A673 (cell line): ENCODE measurements around the gene THSD1. TPM values are rescaled to one million over a fixed set of nuclear protein-coding genes. Genes with fewer than 3 reads are reported as not detected.

ENCODE experiments used
- BruUV-seq: library from RNA; stranded (reverse); fragments of 400-500 nt; replicated peaks from 2 replicates; lab custom pipeline; 2021; lab: Mats Ljungman, UMichigan
- CTCF ChIA-PET: fragments of 300-600 bp; sonication (Branson Sonifier 250); formaldehyde crosslinking; loops from one replicate; lab custom pipeline; 2022; ENCODE audit warnings: antibody characterized with exemption; lab: Charles Lee
- POLR2A ChIA-PET: fragments of 300-600 bp; sonication (Branson Sonifier 250); formaldehyde crosslinking; loops from one replicate; lab custom pipeline; 2022; ENCODE audit warnings: antibody characterized with exemption; ENCODE audit not compliant: low non-redundant PET; lab: Charles Lee
- DNase-seq: peaks from one replicate; pipeline ENCODE4 v3.0.0-alpha.2; 2015; ENCODE audit warnings: low spot score
- H3K27ac ChIP-seq: fragments of 200-600 bp; sonication (generic); 2 replicates; pipeline ENCODE4 v1.5.1; 2016; ENCODE audit warnings: mixed run types, low read depth, mild to moderate bottlenecking, mixed read lengths, antibody characterized with exemption, low read length; ENCODE audit not compliant: poor library complexity, severe bottlenecking
- H3K27me3 ChIP-seq: fragments of 200-600 bp; sonication (generic); replicated peaks from 2 replicates; pipeline ENCODE4 v1.6.1; 2017; ENCODE audit warnings: mixed run types, low read depth, mild to moderate bottlenecking, mixed read lengths, antibody characterized with exemption, low read length; ENCODE audit not compliant: insufficient read depth, poor library complexity
- H3K36me3 ChIP-seq: fragments of 200-600 bp; sonication (generic); 2 replicates; pipeline ENCODE4 v1.6.1; 2016; ENCODE audit warnings: mixed run types, mild to moderate bottlenecking, mixed read lengths, antibody characterized with exemption, low read length; ENCODE audit not compliant: insufficient read depth, poor library complexity, severe bottlenecking
- H3K4me1 ChIP-seq: fragments of 200-600 bp; sonication (generic); 2 replicates; pipeline ENCODE4 v1.6.1; 2017; ENCODE audit warnings: mixed run types, mild to moderate bottlenecking, mixed read lengths, antibody characterized with exemption, low read length; ENCODE audit not compliant: insufficient read depth, poor library complexity, severe bottlenecking
- H3K4me3 ChIP-seq: fragments of 200-600 bp; sonication (generic); 2 replicates; pipeline ENCODE4 v1.5.1; 2016; ENCODE audit warnings: low read depth, mixed run types, mild to moderate bottlenecking, mixed read lengths, low read length; ENCODE audit not compliant: poor library complexity, severe bottlenecking
- H3K9me3 ChIP-seq: fragments of 200-600 bp; sonication (generic); 2 replicates; pipeline ENCODE4 v1.6.1; 2016; ENCODE audit warnings: mixed run types, low read depth, mild to moderate bottlenecking, mixed read lengths, antibody characterized with exemption, low read length; ENCODE audit not compliant: poor library complexity, severe bottlenecking
- CTCF ChIP-seq: fragments of 300-800, 200-600 bp; sonication (generic); conservative IDR thresholded peaks from 2 replicates; pipeline ENCODE4 v1.5.1; 2017; ENCODE audit warnings: low read depth, mild to moderate bottlenecking, antibody characterized with exemption, low read length, moderate library complexity, mixed read lengths
- EZH2 ChIP-seq: fragments of 200-600 bp; sonication (generic); IDR thresholded peaks from 2 replicates; pipeline ENCODE4 v1.6.1; 2017; ENCODE audit warnings: borderline replicate concordance, low read depth, mild to moderate bottlenecking, mixed read lengths, antibody characterized with exemption, low read length; ENCODE audit not compliant: poor library complexity, severe bottlenecking
- intact Hi-C: fragments of 100-400 bp; cut with micrococcal nuclease; formaldehyde crosslinking; loops from one replicate; pipeline ENCODE4 v1.10.0; 2022; ENCODE audit not compliant: unreplicated experiment
- total RNA-seq: library from RNA; stranded (reverse); gene quantifications from 2 replicates; pipeline ENCODE4 v1.2.3, GENCODE V29; 2021

THSD1 gene
- total RNA-seq, 1 experiment from 2014 or later, result 0.13 TPM

GRCh38 chr13:52406629-52407028, 657 bp upstream of the THSD1 start:
- Histone ChIP-seq H3K9me3 (no peaks in the 10 kb centered on the region), H3K27me3 (peaks cover 14% of the 10 kb centered on the region), H3K4me3 (no peak overlapping the region), H3K4me1 (peaks cover 4% of the 10 kb centered on the region), H3K36me3 (no peaks in the 10 kb centered on the region), H3K27ac (no peak overlapping the region)
- ChIA-PET CTCF (no interaction called here), POLR2A (no interaction called here)
- TF ChIP-seq EZH2, result no peak
- no peak for TF ChIP-seq CTCF
- DNase-seq, result no peak
- BruUV-seq, result no TSS peak
- intact Hi-C loops, result no loop called here

GRCh38 chr13:52405369-52405766, 604 bp downstream of the THSD1 start:
- H3K27ac ChIP-seq, result no peak overlapping the region
- DNase-seq, result no peak
- peak overlapping the region; percentile 51 for H3K4me3 ChIP-seq
- ChIA-PET POLR2A (interaction anchor here (0.6 kb wide), 1 partner anchor 393 kb away, joined by 3 read pairs; the partner anchor contains the start of gene ALG11), CTCF (interaction anchor here (0.6 kb wide), 1 partner anchor 35 kb away, joined by 3 read pairs; no protein-coding TSS in a partner anchor)
- TF ChIP-seq EZH2 (no peak), CTCF (no peak)
- BruUV-seq, result no TSS peak
- H3K9me3 ChIP-seq, result no peaks in the 10 kb centered on the region
- no peaks in the 10 kb centered on the region for H3K36me3 ChIP-seq
- intact Hi-C loops, result no loop called here
- peaks cover 14% of the 10 kb centered on the region for H3K27me3 ChIP-seq
- H3K4me1 ChIP-seq, result peaks cover 4% of the 10 kb centered on the region

GRCh38 chr13:52399708-52400107, 6.3 kb downstream of the THSD1 start:
- H3K27ac ChIP-seq, result no peak overlapping the region
- no peaks in the 10 kb centered on the region for H3K36me3 ChIP-seq
- no TSS peak for BruUV-seq
- H3K27me3 ChIP-seq, result peaks cover 2% of the 10 kb centered on the region
- ChIA-PET POLR2A (no interaction called here), CTCF (no interaction called here)
- TF ChIP-seq CTCF (0 out of 2 replicates have a peak, but pooled peaks have one; percentile 21), EZH2 (no peak)
- no peaks in the 10 kb centered on the region for H3K4me1 ChIP-seq
- DNase-seq, result no peak
- H3K4me3 ChIP-seq, result no peak overlapping the region
- no peaks in the 10 kb centered on the region for H3K9me3 ChIP-seq
- intact Hi-C loops, result no loop called here
